GM19455 (cell line): Measurements from ENCODE around the gene SENP2.
"Not testable (repeated sequence)": the region's sequence is repeated elsewhere in the genome, so short reads cannot be mapped to it uniquely, and the experiment has no call there.

Source experiments
- ATAC-seq: cut with Tn5 transposase; IDR thresholded peaks from one replicate; pipeline ENCODE4 v1.9.1; 2021; ENCODE audit not compliant: unreplicated experiment

SENP2 gene

DNA sequence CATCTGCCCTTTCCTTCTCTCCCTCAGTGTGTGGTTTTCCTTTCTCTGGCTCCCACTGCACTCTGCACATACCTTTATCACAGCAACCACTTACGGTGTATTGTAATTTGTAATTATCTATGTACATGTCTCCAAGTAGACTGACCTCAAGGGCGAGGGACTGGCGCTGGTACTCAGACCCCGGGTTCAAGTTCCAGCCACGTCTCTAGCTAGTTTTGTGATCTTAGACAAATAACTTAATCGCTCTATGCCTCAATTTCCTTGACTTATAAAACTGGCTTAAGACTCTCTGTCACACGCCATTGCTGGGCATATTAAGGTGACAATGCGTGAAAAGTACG is 607 bp upstream of the SENP2 start:
- no peak for ATAC-seq

DNA sequence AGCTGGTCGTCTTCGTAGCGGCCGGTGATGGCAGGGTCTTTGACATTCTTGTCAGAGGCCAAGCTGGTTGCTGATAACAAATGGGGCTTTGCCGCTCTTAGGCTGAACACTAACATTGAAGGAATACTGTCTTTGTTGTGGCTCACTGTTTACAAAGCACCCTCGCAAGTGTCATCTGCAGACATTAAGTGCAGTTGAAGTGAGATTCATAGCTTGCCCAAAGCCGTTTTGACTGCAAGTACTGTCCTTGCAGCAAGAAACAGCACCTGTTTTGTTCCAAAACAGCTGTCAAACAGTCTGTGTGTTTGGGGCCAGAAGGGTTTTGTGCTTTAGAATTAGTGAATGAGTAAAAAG is 568 bp downstream of the SENP2 start:
- no peak for ATAC-seq

DNA sequence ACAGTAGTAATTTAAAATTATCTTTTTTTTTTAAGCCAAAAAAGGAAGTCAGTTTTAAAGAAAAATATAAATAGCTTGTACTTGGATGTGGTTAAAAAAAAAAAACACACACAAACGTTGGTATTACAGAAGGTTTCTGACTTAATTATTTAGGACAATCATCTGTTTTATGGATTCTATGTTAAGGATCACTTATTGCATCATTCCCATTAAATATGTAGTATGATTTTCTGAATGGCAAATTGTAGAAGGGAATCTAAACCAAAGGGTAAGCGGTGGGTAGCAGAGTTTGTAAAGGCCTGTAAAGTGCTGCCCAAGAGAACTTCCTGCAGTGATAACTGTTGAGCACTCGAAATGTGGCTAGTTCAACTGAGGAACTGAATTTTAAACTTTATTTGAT is 8.0 kb downstream of the SENP2 start:
- no peak for ATAC-seq

DNA sequence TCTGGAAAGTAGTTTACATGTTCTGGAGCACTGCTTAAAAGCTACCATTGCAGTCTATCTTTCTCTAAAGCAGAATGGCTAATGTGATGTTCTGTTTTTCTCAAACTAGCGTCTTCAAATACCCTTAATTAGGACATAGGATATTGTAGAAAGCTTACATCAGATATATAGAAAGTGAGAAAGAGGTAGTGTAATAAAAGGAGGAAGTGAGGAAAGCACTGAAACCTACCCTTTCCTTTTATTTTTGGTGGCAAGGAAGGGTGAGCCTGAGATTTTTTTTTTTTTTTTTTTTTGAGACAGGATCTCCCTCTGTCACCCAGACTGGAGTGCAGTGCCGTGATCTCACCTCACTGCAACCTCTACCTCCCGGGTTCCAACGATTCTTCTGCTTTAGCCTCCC is 9.4 kb downstream of the SENP2 start:
- ATAC-seq = no peak

DNA sequence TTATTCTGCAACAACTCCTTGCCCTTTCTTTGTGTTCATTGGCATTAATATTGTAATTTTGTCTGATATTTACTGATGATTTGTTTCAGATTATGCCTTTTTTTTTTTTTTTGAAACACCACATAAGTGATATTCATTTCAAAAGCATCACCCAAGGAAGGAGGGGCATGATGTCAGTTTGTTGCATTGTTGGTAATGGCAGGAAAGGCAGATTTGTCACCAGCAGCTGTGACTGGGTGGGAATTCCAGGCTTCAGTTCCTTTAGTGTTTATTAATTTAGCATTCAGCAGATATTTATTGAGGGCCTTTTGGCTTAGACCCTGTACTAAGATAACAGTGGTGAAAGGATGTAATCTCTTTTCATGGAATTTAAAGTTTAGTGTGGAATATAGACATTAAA is 19.5 kb downstream of the SENP2 start:
- ATAC-seq = no peak

DNA sequence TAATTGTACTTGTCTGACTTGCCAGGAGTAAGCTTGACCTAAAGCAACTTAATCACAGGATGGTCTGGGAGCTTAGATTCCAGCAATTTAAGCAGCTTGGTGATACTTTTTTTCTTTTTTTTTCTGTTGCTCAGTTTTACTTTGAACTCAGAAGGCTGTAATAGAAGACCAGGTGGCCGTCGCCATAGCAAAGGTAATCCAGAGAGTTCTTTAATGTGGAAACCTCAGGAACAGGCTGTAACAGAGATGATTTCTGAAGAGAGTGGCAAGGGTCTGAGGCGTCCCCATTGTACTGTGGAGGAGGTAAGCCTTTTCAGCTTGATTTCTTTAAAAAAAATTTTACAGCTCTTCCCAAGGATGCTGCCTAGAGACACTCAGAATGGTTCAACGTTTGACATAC is 20.1 kb downstream of the SENP2 start:
- ATAC-seq = no peak

DNA sequence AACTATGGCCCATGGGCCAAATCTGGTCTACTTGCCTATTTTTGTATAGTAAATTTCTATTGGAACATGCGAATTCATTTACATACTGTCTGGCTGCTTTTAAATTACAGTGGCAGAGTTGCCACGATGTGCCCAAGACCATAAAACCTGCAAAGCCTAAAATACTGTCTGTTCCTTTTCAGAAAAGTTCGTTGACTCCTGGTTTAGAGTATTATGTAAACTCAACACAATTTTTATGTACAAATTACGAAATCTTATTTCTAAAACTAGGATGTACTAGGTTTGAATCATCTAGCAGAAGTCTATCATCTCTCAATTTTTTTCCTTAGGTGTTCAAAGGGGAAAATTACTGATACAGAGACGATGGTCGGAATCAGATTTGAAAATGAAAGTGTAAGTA is 26.9 kb downstream of the SENP2 start:
- no peak for ATAC-seq

DNA sequence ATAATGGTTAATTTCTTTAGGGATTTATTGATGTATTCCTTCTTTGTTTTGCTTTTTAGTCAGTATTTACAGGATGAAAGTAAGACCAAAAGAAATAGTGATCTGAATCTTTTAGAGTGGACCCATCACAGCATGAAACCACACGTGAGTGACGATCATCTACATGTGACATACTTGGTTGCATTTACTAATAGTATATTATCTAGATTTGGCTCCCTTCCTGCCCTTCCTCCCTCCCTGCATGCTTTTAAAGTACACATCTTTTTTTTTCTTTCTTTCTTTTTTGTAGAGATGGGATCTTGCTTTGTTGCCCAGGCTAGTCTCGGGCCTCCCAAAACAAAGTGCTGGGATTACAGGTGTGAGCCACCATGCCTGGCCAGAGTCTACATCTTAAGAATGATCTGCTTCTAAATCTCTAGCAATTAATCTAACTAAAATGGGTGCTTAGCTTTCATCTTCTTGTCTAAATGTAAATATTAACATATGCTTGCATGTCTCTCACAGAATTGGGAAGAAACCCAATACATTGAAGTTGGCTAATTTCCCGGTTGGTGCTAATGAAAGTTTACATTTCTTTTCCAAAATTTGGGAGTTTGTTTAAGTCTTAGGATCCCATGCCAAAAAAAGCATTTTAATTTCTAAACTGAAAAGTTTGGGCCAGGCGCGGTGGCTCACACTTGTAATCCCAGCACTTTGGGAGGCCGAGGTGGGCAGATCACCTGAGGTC is 38.0 kb downstream of the SENP2 start:
- ATAC-seq = no peak

DNA sequence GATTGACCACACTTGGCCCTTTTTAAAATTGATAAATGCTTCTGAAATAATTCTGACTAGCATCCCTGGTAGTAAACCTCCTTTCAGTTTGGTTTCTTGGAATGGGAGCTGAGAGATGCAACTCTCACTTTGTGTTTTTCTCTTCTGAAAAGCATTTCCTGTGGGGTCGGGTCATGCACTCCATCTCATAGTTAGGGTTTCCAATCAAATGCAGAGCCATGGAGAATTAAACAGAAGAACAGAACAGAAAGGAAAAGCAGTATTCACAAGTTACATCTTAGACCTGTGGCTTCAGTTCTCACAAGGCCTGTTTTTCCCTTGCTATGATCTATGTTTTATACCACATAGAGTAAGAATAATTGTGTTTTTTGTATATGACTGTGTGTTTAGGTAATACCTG is 39.7 kb downstream of the SENP2 start:
- no peak for ATAC-seq

DNA sequence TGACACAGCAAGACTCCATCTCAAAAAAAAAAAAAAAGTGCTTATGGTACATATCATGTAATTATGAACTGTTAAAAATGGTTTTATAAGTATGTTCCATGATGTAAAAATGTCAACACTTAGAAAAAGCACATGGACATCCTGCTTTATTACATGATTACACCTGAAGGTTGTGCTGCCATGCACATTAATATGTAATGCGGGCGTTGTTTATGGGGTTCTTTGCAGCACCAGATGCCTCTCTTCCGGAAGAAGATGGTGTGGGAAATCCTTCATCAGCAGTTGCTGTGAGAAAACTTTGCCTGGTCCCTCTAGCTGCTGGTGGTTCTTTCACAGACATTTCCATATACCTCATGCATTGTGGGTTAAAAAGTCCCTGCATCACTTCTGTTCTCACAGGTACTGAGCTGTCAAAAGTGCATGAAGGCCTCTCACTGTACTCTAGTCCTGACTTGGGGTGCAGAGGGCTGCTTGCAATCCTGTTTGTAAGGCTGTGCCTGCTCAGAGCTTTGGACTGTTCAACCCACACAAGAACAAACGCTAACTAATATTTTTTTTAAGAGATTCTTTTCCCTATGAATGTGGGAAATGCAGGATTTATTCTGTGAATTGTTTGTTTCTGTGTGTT is 43.6 kb downstream of the SENP2 start:
- ATAC-seq = no peak

DNA sequence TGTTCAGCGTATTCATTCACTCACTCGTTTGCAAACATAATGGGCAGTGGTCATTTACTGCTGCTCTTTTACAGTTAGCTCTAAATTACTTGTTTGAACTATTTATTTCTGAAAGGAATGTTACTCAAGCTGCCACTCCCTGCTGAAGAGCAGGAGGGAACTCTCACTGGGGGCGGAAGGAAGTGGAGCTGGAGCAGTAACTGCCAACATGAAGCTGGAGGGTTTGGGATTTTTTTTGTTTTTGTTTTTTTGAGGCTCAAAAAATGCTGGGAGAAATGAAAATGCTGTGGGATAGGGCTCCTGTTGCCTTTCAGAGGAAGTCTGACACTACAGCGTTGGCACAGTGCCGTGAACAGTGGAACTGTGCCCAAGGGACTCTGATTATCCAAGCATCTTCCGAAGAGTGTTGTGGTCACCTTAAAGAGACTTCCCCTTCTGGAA is 44.1 kb downstream of the SENP2 start:
- no peak for ATAC-seq

DNA sequence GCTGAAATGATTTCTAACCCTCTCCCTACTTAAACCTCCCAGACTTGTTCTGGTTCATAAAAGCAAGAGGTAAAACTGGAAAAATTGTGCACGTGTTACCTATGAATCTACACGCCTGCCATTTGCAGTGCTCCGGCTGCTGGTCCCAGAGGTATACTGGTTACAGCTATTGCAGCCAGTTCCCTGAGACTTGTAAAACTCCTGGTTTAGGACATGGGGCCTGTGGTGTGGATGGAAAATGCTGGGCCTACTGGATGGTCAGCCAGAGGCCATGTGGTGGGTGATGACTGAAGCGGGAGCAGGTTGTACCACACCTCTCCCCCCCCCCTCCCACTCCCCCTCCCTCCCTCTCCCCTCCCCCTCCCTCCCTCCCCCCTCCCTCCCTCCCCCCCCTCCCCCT is 45.0 kb downstream of the SENP2 start:
- ATAC-seq = no peak

DNA sequence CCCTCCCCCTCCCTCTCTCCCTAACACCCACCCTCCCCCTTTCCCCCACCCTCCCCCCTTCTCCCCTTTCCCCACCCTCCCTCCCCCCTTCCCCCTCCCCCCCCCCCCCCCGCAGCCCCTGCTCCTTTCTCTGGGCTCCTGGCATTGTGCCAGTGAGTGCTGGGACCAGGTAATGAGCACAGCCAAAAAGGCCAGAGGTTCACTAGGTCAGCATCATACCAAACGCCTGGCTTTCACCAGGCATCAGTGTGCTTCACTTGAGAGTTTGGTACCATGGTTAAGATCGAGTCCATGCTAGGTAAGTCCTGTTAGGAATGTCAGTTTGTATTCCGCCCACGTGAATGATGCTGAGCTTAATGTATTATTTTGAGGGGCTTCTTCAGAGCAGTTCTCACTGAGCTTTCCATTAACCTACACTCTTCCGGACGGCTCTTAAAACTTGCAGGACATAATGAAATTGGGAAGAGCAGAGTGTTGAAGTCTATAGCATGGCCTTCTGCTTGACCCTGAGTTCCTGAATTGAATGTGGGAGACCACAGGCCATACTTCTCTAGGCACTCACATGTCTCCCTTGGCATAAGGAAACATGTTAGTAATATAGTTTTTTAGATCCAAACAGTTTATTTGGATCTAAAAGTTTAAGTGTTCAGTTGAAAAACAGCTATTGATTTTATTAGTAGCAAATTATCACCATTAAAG is 45.6 kb downstream of the SENP2 start:
- ATAC-seq = no peak

DNA sequence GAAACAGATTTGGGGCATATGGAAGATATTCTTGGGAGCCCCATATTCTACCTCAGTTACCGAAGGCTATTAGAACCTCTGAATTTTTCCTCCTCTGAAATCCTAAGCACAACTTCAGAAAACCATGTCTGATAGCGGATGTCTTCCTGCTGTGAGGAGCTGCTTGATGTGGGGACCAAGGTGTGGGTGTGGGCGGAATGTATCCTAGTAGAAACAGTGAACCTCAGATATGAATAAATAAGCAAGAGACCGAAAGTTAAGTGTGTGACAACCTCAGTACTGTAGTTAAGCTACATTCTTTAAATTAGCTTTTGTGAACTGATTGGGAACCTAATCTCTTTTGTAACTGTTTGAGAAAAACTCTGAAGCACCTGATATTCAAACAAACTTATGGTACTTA is 46.9 kb downstream of the SENP2 start:
- ATAC-seq = no peak

DNA sequence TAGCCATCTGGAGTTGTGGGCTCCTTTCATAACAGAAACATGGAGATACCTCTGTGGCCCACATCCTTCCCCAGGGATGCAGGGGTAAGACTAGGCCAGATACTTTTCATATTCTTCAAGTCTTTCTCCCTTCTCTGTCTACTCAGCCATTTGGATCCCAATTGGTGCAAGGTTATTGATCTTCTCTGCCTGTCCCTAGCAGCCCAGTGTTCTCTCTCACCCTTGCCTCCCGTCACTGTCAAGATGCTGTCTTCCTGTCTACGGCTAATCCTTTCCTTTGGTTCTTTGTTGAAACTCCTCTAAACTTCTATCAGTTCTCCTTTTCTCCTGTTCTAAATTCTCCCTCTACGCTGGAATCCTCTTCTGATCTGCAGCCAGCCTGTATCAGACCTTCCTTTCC is 51.3 kb downstream of the SENP2 start:
- ATAC-seq = no peak

DNA sequence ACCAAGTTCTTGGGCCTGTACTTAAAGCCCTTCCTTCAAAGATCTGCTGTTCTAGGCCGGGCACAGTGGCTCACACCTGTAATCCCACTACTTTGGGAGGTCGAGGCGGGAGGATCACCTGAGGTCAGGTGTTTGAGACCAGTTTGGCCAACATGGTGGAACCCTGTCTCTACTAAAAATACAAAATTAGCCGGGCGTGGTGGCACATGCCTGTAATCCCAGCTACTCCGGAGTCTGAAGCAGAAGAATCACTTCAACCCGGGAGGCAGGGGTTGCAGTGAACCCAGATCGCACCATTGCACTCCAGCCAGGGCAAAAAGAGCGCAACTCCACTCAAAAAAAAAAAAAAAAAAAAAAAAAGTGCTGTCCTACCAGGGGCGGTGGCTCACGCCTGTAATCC is 52.6 kb downstream of the SENP2 start:
- ATAC-seq = not testable (repeated sequence)

DNA sequence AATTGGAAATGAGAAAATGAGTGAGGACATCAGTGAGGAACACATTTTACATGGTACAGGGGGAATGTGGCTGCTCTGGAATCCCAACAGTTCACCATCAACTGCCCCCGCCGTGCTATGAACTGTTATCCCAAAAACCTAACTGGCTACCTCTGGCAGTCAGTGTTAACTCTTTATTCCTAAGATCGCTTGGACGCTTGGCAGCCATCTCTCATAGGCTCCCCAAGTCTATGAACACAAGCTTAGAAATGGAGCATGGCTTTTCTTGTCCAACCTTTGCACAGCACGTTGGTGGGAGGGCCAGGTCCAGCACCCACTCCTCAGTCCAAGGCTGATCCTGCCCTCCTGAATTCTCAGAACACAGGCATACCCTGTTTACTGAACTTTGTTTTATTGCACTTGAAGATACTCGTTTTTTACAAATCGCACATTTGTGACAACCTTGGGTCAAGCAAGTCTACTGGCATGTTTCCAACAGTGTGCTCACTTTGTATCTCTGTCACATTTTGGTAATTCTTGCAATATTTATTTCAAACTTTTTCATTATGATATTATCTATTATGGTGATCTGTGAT is 53.6 kb downstream of the SENP2 start:
- ATAC-seq = no peak

DNA sequence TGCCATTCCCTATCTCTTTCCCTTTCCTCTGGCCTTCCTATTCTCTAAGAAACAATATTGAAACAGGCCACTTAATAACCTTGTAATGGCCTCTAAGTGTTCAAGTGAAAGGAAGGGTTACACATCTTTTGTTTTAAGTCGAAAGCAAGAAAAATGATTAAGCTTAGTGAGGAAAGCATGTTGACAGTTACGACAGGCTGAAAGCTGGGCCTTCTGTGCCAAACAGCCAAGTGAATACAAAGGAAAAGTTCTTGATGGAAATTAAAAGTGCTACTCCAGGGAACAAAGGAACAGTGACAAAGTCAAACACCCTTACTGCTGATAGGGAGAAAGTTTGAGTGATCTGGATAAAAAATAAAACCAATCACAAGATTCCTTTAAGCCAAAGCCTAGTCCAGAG is 54.2 kb downstream of the SENP2 start:
- no peak for ATAC-seq

DNA sequence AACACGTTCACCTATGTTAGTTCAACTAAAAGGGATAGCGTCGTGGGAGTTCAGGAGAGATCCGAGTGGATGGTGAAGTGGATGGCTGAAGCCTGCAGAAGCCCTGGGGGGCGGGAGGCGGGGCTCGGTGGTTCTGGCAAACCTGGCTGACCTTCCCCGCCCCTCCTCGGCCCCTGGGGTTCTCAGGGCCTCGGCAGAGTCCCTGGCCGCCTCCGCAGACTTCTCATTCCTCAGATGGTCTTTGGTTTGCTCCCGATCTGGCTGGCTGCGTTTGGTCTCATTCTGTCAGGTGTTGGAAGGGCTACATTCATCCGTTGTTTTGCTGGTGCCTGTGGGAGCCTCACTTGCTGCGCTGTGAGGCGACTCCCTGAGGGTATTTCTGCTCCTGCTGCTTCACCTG is 59.1 kb downstream of the SENP2 start:
- ATAC-seq = not testable (repeated sequence)

DNA sequence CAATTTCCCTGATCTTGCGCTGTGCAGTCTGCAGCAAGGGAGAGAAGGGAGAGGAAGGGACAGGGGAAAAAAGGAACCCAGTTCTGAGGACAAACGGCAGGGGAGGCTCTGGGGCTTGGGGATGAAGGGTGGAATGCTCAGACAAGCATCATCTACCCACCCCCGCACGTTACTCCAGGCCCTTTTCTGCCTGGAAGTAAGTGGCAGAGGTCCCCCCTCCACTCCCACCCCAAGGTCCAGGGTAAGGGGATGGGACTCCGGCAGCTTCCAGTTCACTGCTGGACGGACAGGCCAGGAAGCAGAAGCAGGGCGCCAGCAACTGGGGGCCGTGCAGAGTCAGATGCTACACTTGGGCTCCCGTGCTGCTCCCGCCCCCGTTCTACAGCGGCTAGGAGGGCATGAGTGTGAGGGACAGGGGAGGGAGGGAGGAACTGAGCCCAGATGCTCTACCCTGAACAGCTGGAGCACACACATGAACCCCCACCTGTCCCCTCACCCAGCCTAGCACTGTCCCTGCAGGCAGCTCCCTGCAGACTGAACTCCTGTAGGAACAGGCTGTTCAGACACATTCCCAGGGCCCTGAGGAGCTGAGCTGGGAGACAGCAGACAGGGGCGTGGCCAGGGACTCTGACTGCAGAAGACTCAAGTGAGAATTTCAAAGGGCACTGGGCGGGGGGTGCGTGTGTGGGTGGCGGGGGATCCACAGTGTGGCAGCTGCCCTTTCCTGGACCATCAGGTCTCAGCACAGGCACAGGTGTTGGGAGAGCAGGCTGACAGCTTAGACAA is 59.7 kb downstream of the SENP2 start:
- no peak for ATAC-seq

DNA sequence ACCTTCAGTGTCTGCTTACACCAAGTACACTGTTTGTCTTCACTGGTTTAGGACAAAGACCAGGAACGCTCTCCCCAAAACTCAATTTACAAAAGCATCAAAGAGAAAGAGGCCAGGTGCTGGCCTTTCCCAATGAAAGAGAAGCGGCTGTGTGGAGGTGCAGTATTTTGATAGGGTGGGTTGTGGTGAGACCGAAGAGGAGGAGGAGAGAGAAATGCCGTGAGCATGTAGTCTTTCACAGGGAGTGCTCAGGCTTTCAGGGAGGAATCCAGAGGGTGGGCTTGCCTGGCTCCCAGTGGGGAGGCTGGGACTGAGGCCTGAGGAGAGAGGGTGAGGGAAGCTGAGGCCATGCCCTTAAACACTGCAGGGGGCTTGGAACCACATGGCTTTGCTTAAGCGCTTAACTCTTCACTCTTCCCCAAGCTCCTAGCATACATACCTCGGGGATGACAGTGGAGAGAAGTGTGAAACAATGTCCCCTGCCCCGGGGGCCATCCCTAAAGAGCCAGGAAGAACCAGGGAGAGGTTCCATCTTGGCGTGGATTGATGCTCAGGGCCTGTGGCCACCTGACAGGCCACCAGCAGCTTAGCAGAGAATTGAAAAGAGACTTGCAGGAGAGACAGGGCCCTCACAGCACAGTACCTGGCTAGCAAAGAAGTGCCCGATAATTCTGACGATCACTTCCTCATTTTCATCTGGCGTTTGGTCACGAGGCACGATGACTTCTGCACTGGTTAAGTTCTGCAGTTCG is 60.5 kb downstream of the SENP2 start:
- ATAC-seq = no peak
